Ishikawa (cell line): ENCODE data around the gene ROR1.

Experiments
- EP300 ChIP-seq: IDR thresholded peaks from 2 replicates; pipeline ENCODE4 v1.6.1; 2012; ENCODE audit warnings: borderline replicate concordance
- TAF1 ChIP-seq: IDR thresholded peaks from 2 replicates; pipeline ENCODE4 v1.6.1; 2012; ENCODE audit warnings: low read depth, mild to moderate bottlenecking
- TEAD4 ChIP-seq: IDR thresholded peaks from 2 replicates; pipeline ENCODE4 v1.6.1; 2012
- TF ChIP-seq, protein P1 (sequence below): IDR thresholded peaks from 2 replicates; pipeline ENCODE4 v1.6.1; 2012; ENCODE audit warnings: low read depth, mild to moderate bottlenecking

DNA sequence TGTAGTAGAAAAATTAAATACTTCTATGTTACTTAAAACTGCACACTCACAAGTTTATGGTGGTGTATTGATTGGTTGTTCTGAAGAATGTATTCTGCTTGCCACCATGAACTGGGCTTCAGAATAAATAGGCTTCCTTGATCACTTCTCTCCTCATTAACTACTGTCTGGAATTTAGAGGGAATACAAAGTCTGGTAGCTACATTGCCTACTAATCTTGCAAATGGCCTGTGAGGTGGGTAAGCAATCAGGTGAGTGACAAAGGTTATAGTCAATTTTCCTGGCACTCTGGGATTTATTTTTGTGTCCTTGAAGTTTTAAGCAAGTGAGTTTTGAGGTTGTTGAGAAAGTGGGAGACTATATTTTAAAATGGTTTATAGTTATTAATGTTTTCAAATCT is 101.8 kb downstream of the ROR1 start:
- TF ChIP-seq TAF1 (no peak), EP300 (no peak), TEAD4 (no peak)
- TF ChIP-seq, protein P1, sequence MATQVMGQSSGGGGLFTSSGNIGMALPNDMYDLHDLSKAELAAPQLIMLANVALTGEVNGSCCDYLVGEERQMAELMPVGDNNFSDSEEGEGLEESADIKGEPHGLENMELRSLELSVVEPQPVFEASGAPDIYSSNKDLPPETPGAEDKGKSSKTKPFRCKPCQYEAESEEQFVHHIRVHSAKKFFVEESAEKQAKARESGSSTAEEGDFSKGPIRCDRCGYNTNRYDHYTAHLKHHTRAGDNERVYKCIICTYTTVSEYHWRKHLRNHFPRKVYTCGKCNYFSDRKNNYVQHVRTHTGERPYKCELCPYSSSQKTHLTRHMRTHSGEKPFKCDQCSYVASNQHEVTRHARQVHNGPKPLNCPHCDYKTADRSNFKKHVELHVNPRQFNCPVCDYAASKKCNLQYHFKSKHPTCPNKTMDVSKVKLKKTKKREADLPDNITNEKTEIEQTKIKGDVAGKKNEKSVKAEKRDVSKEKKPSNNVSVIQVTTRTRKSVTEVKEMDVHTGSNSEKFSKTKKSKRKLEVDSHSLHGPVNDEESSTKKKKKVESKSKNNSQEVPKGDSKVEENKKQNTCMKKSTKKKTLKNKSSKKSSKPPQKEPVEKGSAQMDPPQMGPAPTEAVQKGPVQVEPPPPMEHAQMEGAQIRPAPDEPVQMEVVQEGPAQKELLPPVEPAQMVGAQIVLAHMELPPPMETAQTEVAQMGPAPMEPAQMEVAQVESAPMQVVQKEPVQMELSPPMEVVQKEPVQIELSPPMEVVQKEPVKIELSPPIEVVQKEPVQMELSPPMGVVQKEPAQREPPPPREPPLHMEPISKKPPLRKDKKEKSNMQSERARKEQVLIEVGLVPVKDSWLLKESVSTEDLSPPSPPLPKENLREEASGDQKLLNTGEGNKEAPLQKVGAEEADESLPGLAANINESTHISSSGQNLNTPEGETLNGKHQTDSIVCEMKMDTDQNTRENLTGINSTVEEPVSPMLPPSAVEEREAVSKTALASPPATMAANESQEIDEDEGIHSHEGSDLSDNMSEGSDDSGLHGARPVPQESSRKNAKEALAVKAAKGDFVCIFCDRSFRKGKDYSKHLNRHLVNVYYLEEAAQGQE = no peak
